GM18868 (cell line): ENCODE results near the gene TMEM254.
"Not testable (repeated sequence)": the region's sequence is repeated elsewhere in the genome, so short reads cannot be mapped to it uniquely, and the experiment has no call there.

ENCODE experiments used
- ATAC-seq: cut with Tn5 transposase; IDR thresholded peaks from one replicate; pipeline ENCODE4 v1.9.1; 2021; ENCODE audit warnings: mild to moderate bottlenecking, moderate library complexity; ENCODE audit not compliant: unreplicated experiment

Gene TMEM254

DNA sequence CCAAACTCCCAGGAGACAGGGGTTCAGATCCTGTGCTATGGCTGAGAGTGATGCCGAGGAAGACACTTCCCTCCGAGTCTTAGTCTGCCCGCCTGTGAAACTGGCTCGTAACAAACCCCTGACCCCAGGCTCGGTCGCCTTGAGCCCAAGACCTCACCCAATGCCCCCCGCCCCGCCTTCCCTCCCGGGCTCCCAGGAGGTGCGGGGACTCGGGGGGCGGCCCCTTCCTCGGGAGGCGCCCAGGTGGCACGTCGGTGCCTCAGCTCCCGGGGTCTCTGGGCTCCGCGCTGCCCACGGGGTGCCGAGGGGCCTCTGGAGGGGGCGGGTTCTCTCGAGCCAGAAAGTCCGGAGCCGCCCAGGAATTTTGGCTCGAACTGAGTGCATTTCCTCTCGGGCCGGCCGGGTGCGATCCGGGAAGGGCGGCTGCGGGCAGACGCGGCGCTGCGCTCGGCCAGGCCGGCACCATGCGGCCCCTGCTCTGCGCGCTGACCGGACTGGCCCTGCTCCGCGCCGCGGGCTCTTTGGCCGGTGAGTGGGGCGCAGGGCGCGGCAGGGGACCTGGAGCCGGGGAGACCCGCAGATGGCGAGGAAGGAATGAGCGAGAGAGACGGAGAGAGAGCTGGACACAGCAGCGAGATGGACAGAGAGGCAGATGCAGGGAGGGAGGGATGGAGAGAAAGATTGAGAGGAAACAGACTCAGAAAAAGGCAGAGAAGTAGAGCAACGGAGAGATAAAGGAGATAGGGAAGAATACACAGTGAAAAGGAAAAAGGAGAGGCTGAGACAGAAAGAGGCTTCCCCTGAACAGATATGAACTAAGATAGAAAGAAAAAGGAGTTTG is 54.1 kb downstream of the TMEM254 start, which contains the start of gene PLAC9:
Gene PLAC9 (plus strand): TSS at position 432 of the 841 bp plus-strand sequence. CDS start 33 bp downstream, at position 465.
- no peak for ATAC-seq

DNA sequence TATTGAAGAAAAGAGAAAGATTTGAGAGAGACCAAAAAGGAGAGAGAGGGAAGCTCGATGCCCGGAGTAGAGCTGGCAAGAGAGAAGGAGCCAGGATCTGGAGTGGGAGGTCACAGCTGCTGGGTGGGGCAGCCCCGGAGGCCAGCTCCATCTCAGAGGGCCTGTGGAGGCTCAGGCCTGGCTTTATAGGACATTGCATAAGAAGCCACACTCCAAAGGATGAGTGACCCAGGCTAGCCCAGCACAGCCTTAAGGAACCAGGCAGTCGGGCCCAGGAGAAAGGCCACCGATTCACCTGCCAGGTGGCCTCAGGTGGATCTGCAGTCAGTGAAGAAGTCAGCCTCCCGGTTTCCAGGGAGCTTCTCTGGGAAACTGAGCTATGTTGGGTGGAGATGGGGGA is 54.7 kb downstream of the TMEM254 start:
- no peak for ATAC-seq

DNA sequence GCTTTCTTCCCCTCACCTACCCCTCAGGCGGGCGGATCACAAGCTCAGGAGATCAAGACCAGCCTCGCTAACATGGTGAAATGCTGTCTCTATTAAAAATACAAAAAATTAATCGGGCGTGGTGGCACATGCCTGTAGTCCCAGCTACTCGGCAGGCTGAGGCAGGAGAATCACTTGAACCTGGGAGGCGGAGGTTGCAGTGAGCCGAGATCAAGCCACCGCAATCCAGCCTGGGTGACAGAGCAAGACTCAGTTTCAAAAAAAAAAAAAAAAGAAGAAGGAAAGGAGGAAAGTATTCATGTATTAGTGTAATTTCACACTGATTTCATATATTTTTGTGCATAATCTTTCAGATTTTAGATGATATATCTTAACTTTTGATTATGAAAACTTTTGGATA is 55.2 kb downstream of the TMEM254 start:
- not testable (repeated sequence) for ATAC-seq

DNA sequence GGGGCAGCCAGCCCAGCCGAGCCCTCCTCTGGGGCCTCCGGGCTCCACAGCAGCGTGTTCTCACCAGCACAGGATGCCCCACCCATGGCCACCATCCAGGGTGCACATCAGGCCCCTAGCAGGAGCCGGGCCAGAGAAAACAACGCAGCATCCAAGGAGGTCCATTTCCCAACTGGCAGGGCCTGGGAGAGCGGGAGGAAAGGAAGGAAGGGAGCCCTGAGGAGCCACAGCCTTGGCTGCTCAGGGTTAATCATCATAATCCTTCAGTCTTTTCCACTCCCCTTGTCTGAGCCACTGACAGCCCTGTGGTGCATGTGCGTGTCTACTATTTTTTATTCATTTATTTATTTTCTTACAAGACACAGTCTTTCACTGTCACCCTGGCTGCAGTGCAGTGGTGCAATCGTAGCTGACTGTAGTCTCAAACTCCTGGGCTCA is 57.7 kb downstream of the TMEM254 start:
- ATAC-seq, result no peak

DNA sequence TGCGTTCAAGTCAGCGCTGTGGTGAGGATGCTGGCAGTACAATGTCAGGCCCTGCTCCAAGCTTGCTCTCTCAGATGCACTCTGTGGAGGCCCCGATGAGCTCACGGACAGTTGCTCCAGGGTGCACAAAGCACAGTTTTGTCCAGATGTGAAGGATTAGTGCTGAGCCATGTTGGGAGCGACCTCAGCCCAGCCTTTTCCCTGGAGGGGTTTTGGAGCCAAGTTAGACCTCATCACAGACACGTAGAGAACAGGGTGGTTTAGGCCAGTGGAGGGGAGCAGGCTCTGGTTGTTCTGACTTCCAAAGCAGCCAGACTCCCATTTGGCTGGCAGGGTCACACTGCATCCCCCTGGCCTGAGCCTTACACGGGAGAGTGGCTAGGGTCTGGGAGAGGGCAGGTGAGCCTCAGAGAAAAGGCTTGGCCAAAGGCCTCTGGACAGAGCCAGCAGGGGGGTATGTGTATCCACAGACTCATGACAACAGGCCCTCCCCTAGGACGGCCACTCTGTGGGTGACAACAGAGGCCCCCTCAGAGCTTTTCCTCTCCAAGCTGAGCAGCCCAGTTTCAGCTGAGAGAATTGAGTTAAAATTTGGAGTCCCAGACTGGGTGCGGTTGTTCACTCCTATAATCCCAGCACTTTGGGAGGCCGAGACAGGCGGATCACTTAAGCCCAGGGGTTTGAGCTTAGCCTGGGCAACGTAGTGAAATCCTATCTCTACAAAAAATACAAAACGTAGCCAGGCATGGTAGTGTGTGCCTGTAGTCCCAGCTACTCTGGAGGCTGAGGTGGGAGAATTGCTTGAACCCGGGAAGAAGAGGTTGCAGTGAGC is 58.8 kb downstream of the TMEM254 start:
- ATAC-seq, result no peak

DNA sequence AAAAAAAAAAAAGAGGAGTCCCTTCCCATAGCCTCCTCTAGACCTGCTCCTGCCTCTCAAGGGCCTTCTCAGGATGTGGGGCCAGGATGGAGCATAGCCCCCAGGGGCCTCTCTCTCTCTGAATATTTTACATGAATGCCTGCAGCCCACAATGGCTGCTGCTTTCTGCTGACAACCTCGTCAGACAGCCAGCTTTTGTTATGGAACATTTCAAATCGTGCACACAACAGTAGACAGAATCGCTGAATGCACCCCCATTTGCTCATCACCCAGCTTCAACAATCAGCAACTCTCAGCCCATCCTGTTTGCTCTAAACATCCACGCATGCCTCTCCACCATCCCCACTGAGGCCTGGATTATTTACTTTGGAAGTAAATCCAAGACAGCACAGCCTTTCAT is 59.5 kb downstream of the TMEM254 start:
- ATAC-seq, result no peak

DNA sequence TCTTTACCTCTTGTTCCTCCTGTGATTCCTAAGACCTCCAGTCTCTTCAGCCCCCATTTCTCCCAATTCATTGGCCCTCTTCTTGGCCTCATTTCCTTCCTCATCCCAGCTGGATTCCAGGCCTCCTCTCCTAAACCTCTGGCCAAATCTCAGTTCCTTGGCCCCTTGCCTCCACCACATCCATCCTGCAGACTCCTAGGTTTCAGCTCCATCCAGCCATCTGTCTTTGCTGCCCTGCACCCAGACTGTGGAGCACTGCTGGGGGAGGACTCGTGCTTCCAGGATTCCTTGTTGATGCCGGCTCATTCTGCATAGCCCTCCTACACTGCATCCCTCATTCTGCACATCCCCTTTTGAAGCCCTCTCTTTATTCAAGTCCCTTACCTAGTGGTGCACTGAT is 60.8 kb downstream of the TMEM254 start:
- ATAC-seq, result no peak

DNA sequence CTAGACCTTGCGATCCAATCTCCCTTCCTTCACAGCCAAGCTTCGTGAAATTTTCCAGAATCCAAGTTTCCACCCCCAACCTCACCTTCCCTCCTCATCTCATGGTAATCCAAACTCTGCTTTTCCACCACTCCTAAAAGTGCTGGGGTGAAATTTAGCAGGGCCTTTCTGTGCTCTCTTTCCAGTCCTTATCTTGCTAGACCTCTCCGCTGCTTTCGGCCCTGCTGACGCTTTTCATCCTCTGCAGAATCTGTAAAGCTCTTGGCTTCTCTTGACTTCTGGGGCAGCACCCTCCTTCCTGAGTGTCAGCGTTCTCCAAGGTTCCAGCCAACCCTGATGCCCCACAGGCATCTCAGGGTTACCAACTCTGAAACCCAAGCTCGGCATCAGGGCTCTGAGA is 61.8 kb downstream of the TMEM254 start:
- ATAC-seq, result no peak

DNA sequence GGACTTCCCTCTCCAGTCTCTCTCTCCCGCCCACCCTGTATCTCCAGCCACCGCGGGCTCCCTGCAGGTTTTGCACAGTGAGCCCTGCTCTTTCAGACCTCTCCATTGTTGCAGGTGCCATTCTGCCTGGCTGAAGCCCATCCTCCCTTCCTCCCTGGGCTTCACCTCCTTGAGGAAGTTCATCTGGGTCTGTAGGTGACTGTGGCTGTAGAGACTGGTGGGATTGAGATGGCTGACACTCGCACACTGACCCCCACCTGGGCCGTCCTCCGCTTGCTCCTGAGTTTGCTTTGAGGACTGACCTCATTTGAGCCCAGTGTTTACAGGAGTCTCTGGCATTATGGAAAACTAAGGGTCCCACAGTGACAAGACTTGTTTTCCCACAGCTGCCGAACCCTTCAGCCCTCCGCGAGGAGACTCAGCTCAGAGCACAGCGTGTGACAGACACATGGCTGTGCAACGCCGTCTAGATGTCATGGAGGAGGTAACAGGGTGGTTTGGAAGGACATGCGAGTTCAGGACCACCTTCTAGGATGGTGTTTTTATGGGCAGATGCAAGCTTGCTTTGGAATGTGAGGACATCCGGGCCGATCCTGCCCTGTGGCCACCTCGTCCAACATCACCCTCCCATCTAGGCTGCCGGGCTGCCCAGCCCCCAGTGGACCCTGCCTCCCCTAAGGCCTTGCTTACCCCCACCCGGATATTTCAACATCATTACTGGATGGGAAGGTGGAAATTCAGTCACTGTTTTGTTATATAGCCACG is 63.4 kb downstream of the TMEM254 start:
- no peak for ATAC-seq
